Glomerular visceral epithelial cell (primary cell): ENCODE data around the gene SORL1.

Experiments
- DNase-seq: peaks from one replicate; pipeline ENCODE4 v3.0.0-alpha.2; 2016; ENCODE audit errors: extremely low spot score

Gene SORL1

DNA sequence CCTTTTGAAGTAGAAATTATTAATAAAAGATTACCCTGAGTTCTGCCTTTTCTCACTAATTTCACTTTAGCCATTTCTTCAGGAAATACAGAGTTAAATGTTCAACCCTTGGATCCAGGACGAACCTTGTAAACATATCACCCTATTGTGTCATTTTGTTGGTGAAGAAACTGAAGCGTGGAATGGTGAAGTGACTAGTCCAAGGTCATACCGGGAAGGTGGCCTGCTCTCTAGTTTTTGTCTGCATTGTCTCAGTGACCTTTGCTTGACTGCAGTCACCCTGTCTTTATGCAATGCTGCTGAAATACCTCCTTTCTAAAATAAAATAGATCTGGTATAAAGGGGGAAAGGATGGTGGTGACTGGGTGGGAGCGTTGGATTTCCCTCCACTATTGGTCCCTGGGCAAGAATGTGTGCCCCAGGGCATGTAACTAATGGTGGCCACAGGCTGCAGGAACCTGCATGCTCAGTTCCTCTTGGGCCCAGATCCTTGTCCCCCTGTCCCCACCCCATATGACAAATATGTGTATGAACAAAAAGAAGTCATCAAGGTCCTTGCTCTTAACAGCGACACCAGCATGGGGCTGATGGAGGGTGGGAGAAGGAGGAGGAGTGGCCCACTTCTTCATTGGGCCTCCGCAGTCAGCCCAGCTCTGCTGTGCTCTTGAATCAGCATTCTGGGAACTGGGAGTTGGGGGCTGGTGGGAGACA lies 1.6 kb downstream of the SORL1 start:
- DNase-seq: no peak

GRCh38 chr11:121455115-121455514 lies 3.0 kb downstream of the SORL1 start:
- DNase-seq: no peak

- no peak for DNase-seq
Observed at GRCh38 chr11:121456151-121456550, 4.0 kb downstream of the SORL1 start.

GRCh38 chr11:121456816-121457431 lies 4.8 kb downstream of the SORL1 start:
- DNase-seq: no peak

DNA sequence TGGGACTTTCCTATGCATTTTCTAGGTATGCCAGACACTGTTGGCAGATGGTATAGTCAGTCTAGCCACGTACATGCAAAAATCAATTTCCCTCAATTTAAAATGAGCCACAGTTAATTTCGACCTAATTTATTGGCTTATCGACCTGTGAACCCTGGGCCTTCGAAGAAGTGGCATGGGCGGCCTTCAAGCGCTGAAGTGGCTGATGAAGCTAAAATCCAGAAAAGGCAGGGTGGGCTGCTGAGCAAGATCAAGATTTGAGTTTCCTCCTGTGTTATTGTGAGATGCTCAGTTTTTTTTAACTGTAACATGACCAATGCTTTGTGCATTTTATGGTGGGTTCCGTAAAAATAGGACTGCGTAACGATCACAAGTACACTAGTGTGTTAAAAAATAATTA lies 6.4 kb downstream of the SORL1 start:
- no peak for DNase-seq

GRCh38 chr11:121459413-121460017 lies 7.4 kb downstream of the SORL1 start:
- no peak for DNase-seq

GRCh38 chr11:121460941-121461514 lies 8.9 kb downstream of the SORL1 start:
- DNase-seq: no peak

- DNase-seq: no peak
Observed at GRCh38 chr11:121461843-121462242, 9.7 kb downstream of the SORL1 start.

DNA sequence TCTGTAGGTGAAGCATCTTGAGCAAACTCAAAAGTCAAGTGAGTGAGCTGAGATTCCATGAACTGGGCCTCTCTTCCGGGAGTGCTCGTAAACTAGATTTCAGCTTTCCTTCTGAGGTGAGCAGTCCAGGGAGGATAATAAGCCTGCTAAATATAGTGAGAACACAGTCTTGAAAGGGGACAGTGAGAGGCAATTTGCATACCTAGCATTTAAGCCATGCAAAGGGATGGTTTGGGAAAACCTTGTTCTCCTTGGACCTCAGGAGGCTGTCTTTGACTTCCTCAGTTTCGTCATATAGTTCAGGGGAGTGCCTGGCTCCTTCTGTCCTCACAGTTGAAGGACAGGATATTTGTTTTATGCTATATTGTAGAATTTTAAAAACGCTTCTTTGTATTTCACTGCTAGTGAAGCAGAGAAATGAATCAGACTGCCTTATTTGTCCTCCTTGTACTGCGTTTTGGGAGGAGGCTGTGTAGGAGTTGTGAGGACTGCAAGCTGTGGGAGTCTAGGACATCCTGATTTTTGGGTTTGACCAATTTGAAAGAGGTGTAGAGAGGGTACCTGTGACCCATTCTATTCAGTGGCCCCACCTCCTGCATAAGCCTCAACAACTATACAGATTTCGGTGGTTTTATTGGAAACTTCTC lies 11.7 kb downstream of the SORL1 start:
- no peak for DNase-seq

DNA sequence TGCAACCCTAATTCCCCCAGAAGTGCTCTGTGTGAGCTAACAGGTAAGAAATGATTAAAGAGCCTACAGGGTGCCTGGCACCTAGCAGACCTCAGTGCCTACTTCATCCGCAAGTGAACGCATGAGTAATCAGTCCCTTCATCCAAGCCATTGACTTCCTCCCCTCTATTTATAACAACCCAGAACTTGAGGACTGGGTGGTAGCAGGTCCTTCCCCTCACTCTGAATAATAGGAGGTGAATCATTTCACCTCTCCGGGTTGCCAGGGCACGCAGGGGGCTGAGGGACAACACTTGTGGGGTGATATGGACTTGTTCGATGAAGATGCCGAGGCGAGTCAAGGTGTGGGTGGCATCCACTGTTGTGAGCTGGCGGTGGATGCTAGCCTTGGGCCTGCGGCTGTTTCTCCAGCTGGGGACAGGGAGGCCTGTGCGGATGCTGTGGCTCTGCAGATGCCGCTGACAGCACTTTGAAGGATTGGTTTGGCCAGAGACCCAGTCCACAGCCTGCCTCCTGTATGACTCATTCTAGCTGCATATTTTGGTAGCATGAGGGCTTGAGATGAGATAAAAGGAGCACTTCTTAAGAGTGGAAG lies 12.3 kb downstream of the SORL1 start:
- DNase-seq: peak; percentile 80

DNA sequence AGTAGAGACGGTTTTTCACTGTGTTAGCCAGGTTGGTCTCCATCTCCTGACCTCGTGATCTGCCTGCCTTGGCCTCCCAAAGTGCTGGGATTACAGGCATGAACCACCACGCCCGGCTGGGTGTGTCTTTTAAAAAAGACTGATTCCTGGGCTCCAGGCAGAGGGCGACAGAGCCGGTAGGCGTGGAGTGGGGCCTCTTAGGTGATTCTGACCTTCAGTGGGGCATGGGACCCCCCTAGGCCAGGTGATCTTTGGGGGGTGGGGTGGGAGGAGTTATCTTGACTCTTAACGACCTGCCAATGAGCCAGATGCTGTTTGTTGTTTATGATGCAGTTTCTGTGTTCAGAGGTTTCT lies 13.6 kb downstream of the SORL1 start:
- DNase-seq: no peak

GRCh38 chr11:121466063-121466794 lies 14.1 kb downstream of the SORL1 start:
- DNase-seq: peak; percentile 95

DNA sequence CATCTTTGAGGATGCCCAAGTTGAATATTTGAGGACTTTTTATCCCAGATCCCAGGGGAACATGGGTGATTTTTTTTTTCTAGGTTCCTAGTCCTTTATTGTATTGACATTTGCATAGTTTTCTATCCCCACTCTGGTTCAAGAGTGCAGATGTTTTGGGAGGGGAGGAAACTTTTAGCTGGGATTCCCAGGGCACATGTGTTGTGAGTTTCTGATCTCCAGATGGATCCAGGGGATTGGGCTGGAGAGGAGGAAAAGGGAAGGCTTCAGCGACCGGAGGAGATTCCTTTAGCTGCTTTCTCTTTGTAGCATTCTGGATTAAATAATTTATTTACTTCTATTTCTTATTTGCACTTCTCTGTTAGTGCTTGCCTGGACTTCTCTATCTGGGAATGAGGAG lies 15.4 kb downstream of the SORL1 start:
- no peak for DNase-seq

DNA sequence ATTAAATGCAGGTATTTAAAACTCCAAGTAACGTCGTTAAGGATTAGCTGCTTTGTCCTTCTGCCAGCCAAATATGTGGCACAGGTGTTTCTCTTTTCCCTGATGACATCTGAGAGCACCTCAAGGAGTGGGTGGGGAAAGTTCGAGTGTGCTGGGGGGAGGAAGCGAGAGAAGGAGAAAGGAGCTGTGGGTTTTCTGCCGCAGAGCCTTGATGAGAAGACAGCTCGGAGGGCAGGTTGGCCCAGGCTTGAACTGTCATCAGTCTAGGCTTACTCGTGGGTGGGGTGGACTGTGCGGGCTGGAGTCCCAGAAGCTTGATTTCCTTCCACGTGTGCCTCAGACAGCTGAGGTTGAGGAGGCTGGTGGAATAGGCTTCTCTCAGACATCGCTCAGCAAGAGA lies 15.9 kb downstream of the SORL1 start:
- no peak for DNase-seq

DNA sequence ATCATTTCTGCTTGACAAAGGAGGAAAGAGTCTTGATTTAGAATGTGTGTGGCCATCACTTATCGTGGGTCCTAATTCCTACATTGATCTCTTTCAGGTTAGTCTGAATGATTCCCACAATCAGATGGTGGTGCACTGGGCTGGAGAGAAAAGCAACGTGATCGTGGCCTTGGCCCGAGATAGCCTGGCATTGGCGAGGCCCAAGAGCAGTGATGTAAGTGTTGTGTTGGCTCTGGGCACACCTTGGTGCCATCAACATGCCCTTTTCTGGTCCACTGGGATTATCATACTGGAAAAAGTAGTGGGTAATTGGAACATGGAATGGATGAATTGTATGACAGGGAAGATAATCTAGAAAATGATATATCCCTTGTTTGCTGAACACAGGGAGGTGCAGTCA lies 17.8 kb downstream of the SORL1 start:
- DNase-seq: no peak

DNA sequence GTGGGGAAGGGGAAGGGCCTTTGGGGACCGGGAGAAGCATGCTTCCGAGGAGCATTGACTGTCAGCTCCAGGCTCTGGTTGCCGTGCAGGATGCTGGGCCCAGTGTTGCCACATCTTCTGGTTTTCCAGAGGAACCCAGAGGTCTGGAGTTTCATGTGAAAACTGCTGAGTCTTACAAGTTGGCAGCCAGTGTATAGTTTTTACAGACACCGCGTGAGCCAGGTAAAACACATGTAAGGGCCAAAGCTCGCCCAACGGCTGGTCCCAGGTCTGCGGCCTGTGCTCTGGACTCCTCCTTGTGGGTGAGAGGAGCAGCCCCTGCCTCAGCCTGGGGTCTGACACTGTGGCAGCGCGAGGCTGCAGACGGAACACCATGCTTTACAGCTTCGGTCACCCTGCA lies 19.1 kb downstream of the SORL1 start:
- DNase-seq: no peak

GRCh38 chr11:121472312-121472711 lies 20.2 kb downstream of the SORL1 start:
- DNase-seq: no peak

- DNase-seq: no peak
Observed at GRCh38 chr11:121473064-121473777, 21.1 kb downstream of the SORL1 start.

GRCh38 chr11:121474680-121475079 lies 22.6 kb downstream of the SORL1 start:
- no peak for DNase-seq

- no peak for DNase-seq
Observed at GRCh38 chr11:121476379-121477032, 24.4 kb downstream of the SORL1 start.
